ENCODE results near the gene KCNG2.

The KCNG2 gene

GRCh38 chr18:79852561-79853302, 55.0 kb downstream of the KCNG2 start:
- H3K9me3 ChIP-seq (ENCODE audit: control insufficient read depth in 2 of 2, low read length in 2 of 2), result no peaks in the 10 kb centered on the region
- H3K27ac ChIP-seq (ENCODE audit: low read depth in 2 of 2, low read length in 2 of 2), result no peak overlapping the region
- H3K4me1 ChIP-seq (ENCODE audit: control insufficient read depth in 2 of 2, insufficient read depth in 2 of 2, low read length in 2 of 2), result peaks cover 0 to 3% of the 10 kb centered on the region in 2 donors
- H3K36me3 ChIP-seq (ENCODE audit: control insufficient read depth in 2 of 2, insufficient read depth in 2 of 2, low read length in 2 of 2), result no peaks in the 10 kb centered on the region
- H3K4me3 ChIP-seq (ENCODE audit: low read length in 2 of 2), result no peak overlapping the region
- H3K27me3 ChIP-seq (ENCODE audit: control insufficient read depth in 2 of 2, insufficient read depth in 2 of 2, low read length in 2 of 2), result peaks cover 4 to 6% of the 10 kb centered on the region in 2 donors
- no peak overlapping the region for H3K9ac ChIP-seq (ENCODE audit: low read depth in 1 of 2, low read length in 2 of 2)

- peaks cover 4 to 6% of the 10 kb centered on the region in 2 donors for H3K27me3 ChIP-seq (ENCODE audit: control insufficient read depth in 2 of 2, insufficient read depth in 2 of 2, low read length in 2 of 2)
- H3K36me3 ChIP-seq (ENCODE audit: control insufficient read depth in 2 of 2, insufficient read depth in 2 of 2, low read length in 2 of 2), result no peaks in the 10 kb centered on the region
- no peak overlapping the region for H3K4me3 ChIP-seq (ENCODE audit: low read length in 2 of 2)
- H3K27ac ChIP-seq (ENCODE audit: low read depth in 2 of 2, low read length in 2 of 2), result no peak overlapping the region
- no peaks in the 10 kb centered on the region for H3K9me3 ChIP-seq (ENCODE audit: control insufficient read depth in 2 of 2, low read length in 2 of 2)
- H3K4me1 ChIP-seq (ENCODE audit: control insufficient read depth in 2 of 2, insufficient read depth in 2 of 2, low read length in 2 of 2), result peaks cover 0 to 3% of the 10 kb centered on the region in 2 donors
- H3K9ac ChIP-seq (ENCODE audit: low read depth in 1 of 2, low read length in 2 of 2), result no peak overlapping the region
Measured at GRCh38 chr18:79853303-79853992, 55.7 kb downstream of the KCNG2 start.

DNA sequence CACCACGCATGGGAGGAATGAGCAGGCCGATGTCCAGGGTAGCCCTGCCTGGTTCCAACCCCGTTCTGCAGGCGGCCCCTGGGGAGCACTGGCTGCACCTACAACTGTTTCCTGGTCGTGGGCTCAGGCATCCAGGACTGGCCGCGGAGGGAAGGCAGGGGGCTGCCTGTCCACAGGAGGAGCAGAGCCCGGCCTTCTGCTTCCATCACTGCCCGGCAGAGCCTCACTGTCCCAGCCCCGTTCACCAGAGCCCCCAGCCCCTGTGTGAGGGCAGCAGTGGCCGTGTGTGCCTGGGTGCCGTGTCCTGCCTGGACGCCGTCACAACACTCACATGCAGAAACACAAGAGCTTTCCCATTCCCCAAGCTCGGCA, 56.2 kb downstream of the KCNG2 start:
- Histone ChIP-seq H3K36me3 (ENCODE audit: control insufficient read depth in 2 of 2, insufficient read depth in 2 of 2, low read length in 2 of 2) (no peaks in the 10 kb centered on the region), H3K27ac (ENCODE audit: low read depth in 2 of 2, low read length in 2 of 2) (no peak overlapping the region), H3K27me3 (ENCODE audit: control insufficient read depth in 2 of 2, insufficient read depth in 2 of 2, low read length in 2 of 2) (peaks cover 4 to 6% of the 10 kb centered on the region in 2 donors), H3K9me3 (ENCODE audit: control insufficient read depth in 2 of 2, low read length in 2 of 2) (no peaks in the 10 kb centered on the region), H3K9ac (ENCODE audit: low read depth in 1 of 2, low read length in 2 of 2) (no peak overlapping the region), H3K4me3 (ENCODE audit: low read length in 2 of 2) (no peak overlapping the region), H3K4me1 (ENCODE audit: control insufficient read depth in 2 of 2, insufficient read depth in 2 of 2, low read length in 2 of 2) (peaks cover 0 to 3% of the 10 kb centered on the region in 2 donors)

DNA sequence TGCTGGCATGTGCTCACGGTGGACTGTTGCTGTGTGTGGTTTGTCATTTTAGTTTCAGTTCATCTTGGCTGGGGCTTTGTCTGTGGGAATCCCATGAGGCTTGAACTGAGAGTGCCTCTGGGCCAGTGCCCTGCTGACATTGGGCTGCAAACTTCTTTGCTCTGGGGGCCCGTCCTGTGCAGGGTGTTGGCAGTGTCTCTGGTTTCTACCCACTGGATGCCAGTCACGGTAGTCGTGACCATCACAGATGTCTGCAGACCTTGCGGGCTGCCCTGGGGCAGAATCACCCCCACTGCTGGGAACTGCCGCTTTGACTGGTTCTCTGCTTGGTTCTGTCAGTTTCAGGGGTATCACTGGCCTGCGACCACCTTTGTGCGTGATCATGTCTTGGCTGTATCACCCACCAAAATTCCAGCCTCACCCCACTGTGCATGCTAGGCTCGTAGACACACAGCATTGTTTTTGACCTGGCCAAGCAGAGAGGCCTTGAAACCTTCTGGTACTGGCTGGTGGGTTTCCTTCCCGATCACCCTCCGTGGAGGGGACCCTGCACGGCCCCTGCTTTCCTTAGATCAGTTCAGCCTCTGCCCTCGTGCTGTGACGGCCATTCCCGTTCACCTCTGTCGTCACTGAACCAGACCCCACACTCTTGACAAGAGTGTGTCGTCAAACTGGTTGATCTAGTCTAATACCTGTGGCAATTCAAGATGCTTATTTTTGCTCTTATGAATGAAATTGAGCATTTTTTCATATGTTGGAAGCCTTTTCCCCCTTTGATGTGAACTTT, 57.6 kb downstream of the KCNG2 start:
- H3K9ac ChIP-seq (ENCODE audit: low read depth in 1 of 2, low read length in 2 of 2), result no peak overlapping the region
- H3K4me1 ChIP-seq (ENCODE audit: control insufficient read depth in 2 of 2, insufficient read depth in 2 of 2, low read length in 2 of 2), result peaks cover 0 to 3% of the 10 kb centered on the region in 2 donors
- no peaks in the 10 kb centered on the region for H3K9me3 ChIP-seq (ENCODE audit: control insufficient read depth in 2 of 2, low read length in 2 of 2)
- no peak overlapping the region for H3K27ac ChIP-seq (ENCODE audit: low read depth in 2 of 2, low read length in 2 of 2)
- H3K27me3 ChIP-seq (ENCODE audit: control insufficient read depth in 2 of 2, insufficient read depth in 2 of 2, low read length in 2 of 2), result peaks cover 4 to 6% of the 10 kb centered on the region in 2 donors
- H3K4me3 ChIP-seq (ENCODE audit: low read length in 2 of 2), result no peak overlapping the region
- no peaks in the 10 kb centered on the region for H3K36me3 ChIP-seq (ENCODE audit: control insufficient read depth in 2 of 2, insufficient read depth in 2 of 2, low read length in 2 of 2)

DNA sequence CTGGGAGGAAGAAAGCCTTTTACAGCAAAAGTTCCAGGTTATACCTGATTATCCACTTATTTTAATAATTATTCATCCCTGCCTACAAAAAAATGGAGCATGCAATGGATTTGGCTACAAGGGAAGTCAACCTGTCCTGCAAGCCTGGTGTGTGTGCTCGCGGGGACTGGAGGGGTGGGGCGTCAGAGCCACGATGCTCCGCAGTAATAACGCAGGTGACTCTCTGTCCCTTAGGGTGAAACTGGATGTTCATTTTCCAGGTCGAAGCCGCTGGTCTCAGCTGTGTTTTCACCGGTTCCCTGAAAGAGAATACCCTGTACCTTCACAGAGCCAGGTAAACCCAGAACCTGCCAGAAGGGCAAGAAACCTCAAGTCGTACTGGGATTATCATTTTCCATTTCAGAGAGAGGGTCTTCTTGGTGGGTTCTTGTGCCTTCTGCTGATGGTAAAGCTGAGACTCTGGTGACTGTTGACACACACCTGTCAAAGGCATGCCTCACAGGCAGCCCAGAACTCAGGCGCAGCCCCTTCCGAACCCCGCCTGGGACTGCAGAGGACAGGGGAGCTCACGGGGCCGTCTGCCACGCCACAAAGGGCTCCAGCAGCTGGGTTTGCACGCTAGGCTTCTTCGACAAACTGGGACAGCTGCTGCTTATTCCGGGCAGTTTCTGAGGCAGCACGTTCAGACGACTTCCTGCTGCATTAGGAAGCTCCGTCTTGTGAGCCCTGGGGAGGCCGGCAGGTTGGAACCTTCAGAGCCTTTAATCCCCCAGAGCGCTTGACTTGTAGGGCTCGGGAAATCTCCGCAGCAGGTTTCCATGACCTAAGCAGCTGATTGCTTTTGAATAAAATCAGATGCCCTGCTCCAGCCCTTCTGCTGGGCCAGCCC, 58.6 kb downstream of the KCNG2 start:
- peaks cover 0 to 3% of the 10 kb centered on the region in 2 donors for H3K4me1 ChIP-seq (ENCODE audit: control insufficient read depth in 2 of 2, insufficient read depth in 2 of 2, low read length in 2 of 2)
- peaks cover 4 to 6% of the 10 kb centered on the region in 2 donors for H3K27me3 ChIP-seq (ENCODE audit: control insufficient read depth in 2 of 2, insufficient read depth in 2 of 2, low read length in 2 of 2)
- H3K9me3 ChIP-seq (ENCODE audit: control insufficient read depth in 2 of 2, low read length in 2 of 2), result no peaks in the 10 kb centered on the region
- H3K4me3 ChIP-seq (ENCODE audit: low read length in 2 of 2), result no peak overlapping the region
- H3K27ac ChIP-seq (ENCODE audit: low read depth in 2 of 2, low read length in 2 of 2), result no peak overlapping the region
- no peaks in the 10 kb centered on the region for H3K36me3 ChIP-seq (ENCODE audit: control insufficient read depth in 2 of 2, insufficient read depth in 2 of 2, low read length in 2 of 2)
- no peak overlapping the region for H3K9ac ChIP-seq (ENCODE audit: low read depth in 1 of 2, low read length in 2 of 2)

- H3K27ac ChIP-seq (ENCODE audit: low read depth in 2 of 2, low read length in 2 of 2), result no peak overlapping the region
- H3K36me3 ChIP-seq (ENCODE audit: control insufficient read depth in 2 of 2, insufficient read depth in 2 of 2, low read length in 2 of 2), result no peaks in the 10 kb centered on the region
- H3K4me1 ChIP-seq (ENCODE audit: control insufficient read depth in 2 of 2, insufficient read depth in 2 of 2, low read length in 2 of 2), result peaks cover 0 to 3% of the 10 kb centered on the region in 2 donors
- H3K27me3 ChIP-seq (ENCODE audit: control insufficient read depth in 2 of 2, insufficient read depth in 2 of 2, low read length in 2 of 2), result peaks cover 3 to 4% of the 10 kb centered on the region in 2 donors
- H3K9me3 ChIP-seq (ENCODE audit: control insufficient read depth in 2 of 2, low read length in 2 of 2), result no peaks in the 10 kb centered on the region
- H3K4me3 ChIP-seq (ENCODE audit: low read length in 2 of 2), result no peak overlapping the region
- no peak overlapping the region for H3K9ac ChIP-seq (ENCODE audit: low read depth in 1 of 2, low read length in 2 of 2)
Measured at GRCh38 chr18:79857082-79857671, 59.4 kb downstream of the KCNG2 start.

DNA sequence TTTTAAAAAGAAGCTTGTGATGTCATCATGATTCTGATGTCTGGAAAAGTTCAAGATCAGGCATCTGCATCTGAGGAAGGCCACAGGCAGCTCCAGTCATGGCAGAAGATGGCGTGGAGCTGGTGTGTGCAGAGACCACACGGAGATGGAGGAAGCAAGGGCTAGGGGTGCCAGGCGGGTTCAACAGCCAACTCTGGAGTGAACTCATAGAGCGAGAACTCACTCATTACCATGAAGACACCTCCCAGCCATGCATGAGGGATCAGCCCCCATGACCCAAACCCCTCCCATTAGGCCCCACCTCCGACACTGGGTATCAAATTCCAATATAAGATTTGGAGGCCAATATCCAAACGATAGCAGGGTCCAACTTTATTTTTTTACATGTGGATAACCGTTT, 61.6 kb downstream of the KCNG2 start:
- peaks cover 3 to 4% of the 10 kb centered on the region in 2 donors for H3K27me3 ChIP-seq (ENCODE audit: control insufficient read depth in 2 of 2, insufficient read depth in 2 of 2, low read length in 2 of 2)
- no peak overlapping the region for H3K27ac ChIP-seq (ENCODE audit: low read depth in 2 of 2, low read length in 2 of 2)
- no peak overlapping the region for H3K9ac ChIP-seq (ENCODE audit: low read depth in 1 of 2, low read length in 2 of 2)

DNA sequence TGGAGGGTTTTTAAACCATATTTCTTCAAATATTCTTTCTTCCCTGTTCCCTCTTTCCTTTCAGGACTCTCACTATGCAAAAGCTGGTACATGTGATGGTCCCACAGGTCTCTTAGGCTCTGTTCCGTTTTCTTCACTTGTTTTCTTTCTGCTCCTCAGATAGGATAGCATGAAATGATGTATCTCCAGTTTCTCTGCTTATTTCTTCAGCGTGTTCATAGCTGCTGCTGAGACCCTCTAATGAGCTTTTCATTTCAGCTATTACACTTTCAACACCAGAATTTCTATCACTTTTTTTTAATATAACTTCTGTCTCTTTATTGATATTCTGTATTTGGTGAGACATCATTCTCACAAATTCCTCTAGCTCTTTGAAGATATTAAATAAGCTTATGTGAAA, 63.9 kb downstream of the KCNG2 start:
- Histone ChIP-seq H3K27ac (ENCODE audit: low read depth in 2 of 2, low read length in 2 of 2) (no peak overlapping the region), H3K9ac (ENCODE audit: low read depth in 1 of 2, low read length in 2 of 2) (no peak overlapping the region), H3K9me3 (ENCODE audit: control insufficient read depth in 2 of 2, low read length in 2 of 2) (no peaks in the 10 kb centered on the region), H3K4me3 (ENCODE audit: low read length in 2 of 2) (no peak overlapping the region), H3K27me3 (ENCODE audit: control insufficient read depth in 2 of 2, insufficient read depth in 2 of 2, low read length in 2 of 2) (no peaks in the 10 kb centered on the region), H3K36me3 (ENCODE audit: control insufficient read depth in 2 of 2, insufficient read depth in 2 of 2, low read length in 2 of 2) (no peaks in the 10 kb centered on the region), H3K4me1 (ENCODE audit: control insufficient read depth in 2 of 2, insufficient read depth in 2 of 2, low read length in 2 of 2) (no peaks in the 10 kb centered on the region)

More for the DNA sequence above, 61.6 kb downstream of the KCNG2 start:
- H3K36me3 ChIP-seq (ENCODE audit: control insufficient read depth in 2 of 2, insufficient read depth in 2 of 2, low read length in 2 of 2), result no peaks in the 10 kb centered on the region
- no peak overlapping the region for H3K4me3 ChIP-seq (ENCODE audit: low read length in 2 of 2)
- no peaks in the 10 kb centered on the region for H3K9me3 ChIP-seq (ENCODE audit: control insufficient read depth in 2 of 2, low read length in 2 of 2)
- H3K4me1 ChIP-seq (ENCODE audit: control insufficient read depth in 2 of 2, insufficient read depth in 2 of 2, low read length in 2 of 2), result peaks cover 0 to 3% of the 10 kb centered on the region in 2 donors

GRCh38 chr18:79862562-79862961, 64.8 kb downstream of the KCNG2 start:
- Histone ChIP-seq H3K36me3 (ENCODE audit: control insufficient read depth in 2 of 2, insufficient read depth in 2 of 2, low read length in 2 of 2) (no peaks in the 10 kb centered on the region), H3K27ac (ENCODE audit: low read depth in 2 of 2, low read length in 2 of 2) (no peak overlapping the region), H3K9me3 (ENCODE audit: control insufficient read depth in 2 of 2, low read length in 2 of 2) (no peaks in the 10 kb centered on the region), H3K9ac (ENCODE audit: low read depth in 1 of 2, low read length in 2 of 2) (no peak overlapping the region), H3K4me3 (ENCODE audit: low read length in 2 of 2) (no peak overlapping the region), H3K4me1 (ENCODE audit: control insufficient read depth in 2 of 2, insufficient read depth in 2 of 2, low read length in 2 of 2) (no peaks in the 10 kb centered on the region), H3K27me3 (ENCODE audit: control insufficient read depth in 2 of 2, insufficient read depth in 2 of 2, low read length in 2 of 2) (no peaks in the 10 kb centered on the region)

Data from mucosa of rectum (tissue), 2 donors.